ENCODE results near the gene KCNH1.

The KCNH1 gene

GRCh38 chr1:210855440-210855839, 278.5 kb downstream of the KCNH1 start:
- no peak for TF ChIP-seq CTCF (IDR thresholded peaks at IDR 0.05; ENCODE audit: insufficient read depth, low read depth, low read length, missing control alignments)

GRCh38 chr1:210853276-210853675, 280.7 kb downstream of the KCNH1 start:
- DNase-seq (ENCODE audit: low read depth): no peak
- TF ChIP-seq CTCF (IDR thresholded peaks at IDR 0.05; ENCODE audit: insufficient read depth, low read depth, low read length, missing control alignments): no peak

More at GRCh38 chr1:210855440-210855839, 278.5 kb downstream of the KCNH1 start:
- DNase-seq (ENCODE audit: low read depth): no peak
- no peak overlapping the region for H3K4me3 ChIP-seq (ENCODE audit: low read length)

GRCh38 chr1:210850556-210850955, 283.4 kb downstream of the KCNH1 start:
- no peak for TF ChIP-seq CTCF (IDR thresholded peaks at IDR 0.05; ENCODE audit: insufficient read depth, low read depth, low read length, missing control alignments)
- DNase-seq (ENCODE audit: low read depth): no peak
- H3K4me3 ChIP-seq (ENCODE audit: low read length): no peak overlapping the region

More at GRCh38 chr1:210853276-210853675, 280.7 kb downstream of the KCNH1 start:
- no peak overlapping the region for H3K4me3 ChIP-seq (ENCODE audit: low read length)

- DNase-seq (ENCODE audit: low read depth): no peak
- no peak for TF ChIP-seq CTCF (IDR thresholded peaks at IDR 0.05; ENCODE audit: insufficient read depth, low read depth, low read length, missing control alignments)
- no peak overlapping the region for H3K4me3 ChIP-seq (ENCODE audit: low read length)
Measured at GRCh38 chr1:210848474-210848873, 285.5 kb downstream of the KCNH1 start.

DNA sequence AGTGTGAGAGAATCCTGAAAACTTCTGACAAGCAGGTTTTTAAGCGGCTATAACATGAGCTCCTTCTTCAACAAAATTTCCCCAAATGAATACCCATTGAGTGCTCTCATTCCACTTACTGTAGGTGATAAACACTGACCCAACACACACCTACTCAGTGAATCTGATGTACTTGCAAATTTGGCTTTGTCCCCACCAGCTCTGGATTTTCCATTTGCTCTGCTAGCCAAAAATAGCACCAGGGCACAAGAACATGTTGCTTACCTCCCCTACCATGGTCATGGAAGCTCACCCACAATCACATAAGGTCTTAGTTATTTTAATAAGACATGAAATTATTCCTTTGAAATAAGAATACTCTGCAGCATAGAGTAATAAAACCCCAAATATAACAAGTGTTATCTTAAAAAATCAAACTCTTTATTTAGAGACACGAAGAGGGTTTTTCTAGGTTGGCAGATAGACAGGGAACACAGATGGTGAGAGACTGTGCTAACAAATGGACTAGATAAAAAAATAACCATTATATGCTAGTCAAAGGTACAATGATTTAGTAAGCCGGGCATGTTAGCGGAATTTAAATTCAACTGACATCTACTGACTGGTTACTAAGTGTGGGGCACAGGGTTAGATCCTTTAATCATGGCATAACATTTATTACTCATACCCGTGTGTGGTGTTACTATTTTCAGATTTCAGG, 291.9 kb downstream of the KCNH1 start:
- H3K4me3 ChIP-seq (ENCODE audit: low read length): no peak overlapping the region
- no peak for DNase-seq (ENCODE audit: low read depth)
- TF ChIP-seq CTCF (IDR thresholded peaks at IDR 0.05; ENCODE audit: insufficient read depth, low read depth, low read length, missing control alignments): no peak

- no peak for TF ChIP-seq CTCF (IDR thresholded peaks at IDR 0.05; ENCODE audit: insufficient read depth, low read depth, low read length, missing control alignments)
- DNase-seq (ENCODE audit: low read depth): no peak
- H3K4me3 ChIP-seq (ENCODE audit: low read length): no peak overlapping the region
Measured at GRCh38 chr1:210830034-210831028, 303.6 kb downstream of the KCNH1 start.

All from epithelial cell of esophagus (primary cell).